Right ventricle myocardium inferior (tissue), 1 donor: ENCODE measurements around the gene HES1. TPM values are rescaled to one million over a fixed set of nuclear protein-coding genes. Genes with fewer than 3 reads are reported as not detected.
A peak's percentile ranks its signal among the peaks of the same experiment; 100 is the strongest.
"Not testable (repeated sequence)": the region's sequence is repeated elsewhere in the genome, so short reads cannot be mapped to it uniquely, and the experiment has no call there.

Experiments used
- ATAC-seq: fragments of 200-7000 bp; cut with Tn5 transposase; one replicate; pipeline ENCODE4 v1.9.1; 2020; ENCODE audit warnings: mild to moderate bottlenecking, moderate library complexity
- DNase-seq: peaks from one replicate; pipeline ENCODE4 v3.0.0; 2021; ENCODE audit errors: missing footprints
- intact Hi-C: fragments of 100-400 bp; cut with DNase I; formaldehyde crosslinking; loops from one replicate; pipeline ENCODE4 v1.11.0; 2022
- total RNA-seq: library from RNA; stranded (reverse); fragmentation: NEBNext Ultra II Directional; extraction: Animal tissue kit (Norgen Biotek cat#: 25700); gene quantifications from one replicate; pipeline ENCODE4 v1.2.1, GENCODE V29; 2021
- donor health status: DM: no; HTN: yes; CAD: no; lungs with severe emphysema.

Gene HES1
- total RNA-seq, 1 donor from 2014 or later = 11.4 TPM

DNA sequence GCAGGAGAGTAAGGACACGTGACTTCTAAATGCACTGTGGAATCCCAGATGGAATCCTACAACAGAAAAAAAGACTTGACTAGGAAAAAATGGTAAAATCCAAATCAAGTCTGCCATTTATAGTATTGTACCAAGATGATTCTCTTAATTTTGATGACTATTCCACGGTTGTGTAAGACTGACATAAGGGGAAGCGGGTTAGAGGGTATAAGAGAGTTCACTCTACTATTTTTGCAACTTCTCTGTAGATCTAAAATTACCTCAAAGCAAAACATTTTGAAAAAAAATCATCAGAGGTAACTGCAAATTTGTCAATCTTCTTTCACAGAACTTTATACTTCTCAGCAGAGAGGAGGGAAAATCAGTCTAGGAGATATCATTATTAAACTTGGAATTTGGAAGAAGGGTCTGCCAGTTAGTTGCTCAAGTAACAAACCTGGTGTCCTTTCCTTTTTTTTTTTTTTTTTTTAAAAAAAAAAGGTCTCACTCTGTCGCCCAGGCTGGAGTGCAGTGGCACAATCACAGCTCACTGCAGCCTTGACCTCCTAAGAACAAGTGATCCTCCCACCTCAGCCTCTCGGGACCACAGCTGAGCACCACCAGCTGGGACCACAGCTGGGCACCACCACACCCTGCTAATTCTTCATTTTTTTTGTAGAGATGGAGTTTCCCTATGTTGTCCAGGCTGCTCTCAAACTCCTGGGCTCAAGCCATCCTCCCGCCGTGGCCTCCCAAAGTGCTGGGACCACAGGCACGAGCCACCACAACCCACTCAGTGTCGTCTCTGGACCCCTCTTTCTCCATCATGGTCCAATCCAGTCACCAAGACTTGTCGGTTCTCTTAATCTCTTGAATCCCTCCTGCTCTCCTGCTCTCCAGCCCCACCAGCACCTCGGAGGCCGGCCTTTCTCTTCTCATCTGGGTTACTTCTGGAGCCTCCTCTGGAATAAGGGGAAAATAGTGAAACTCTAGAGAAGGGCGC, 14.9 kb upstream of the HES1 start:
- no peak for ATAC-seq
- intact Hi-C loops = no loop called here
- DNase-seq = no peak

- intact Hi-C loops = no loop called here
- DNase-seq (no peak), ATAC-seq (no peak)
These were observed 13.9 kb upstream of the HES1 start for GRCh38 chr3:194121891-194122631.

GRCh38 chr3:194123726-194124125, 12.2 kb upstream of the HES1 start:
- DNase-seq = no peak
- no peak for ATAC-seq
- intact Hi-C loops = no loop called here

DNA sequence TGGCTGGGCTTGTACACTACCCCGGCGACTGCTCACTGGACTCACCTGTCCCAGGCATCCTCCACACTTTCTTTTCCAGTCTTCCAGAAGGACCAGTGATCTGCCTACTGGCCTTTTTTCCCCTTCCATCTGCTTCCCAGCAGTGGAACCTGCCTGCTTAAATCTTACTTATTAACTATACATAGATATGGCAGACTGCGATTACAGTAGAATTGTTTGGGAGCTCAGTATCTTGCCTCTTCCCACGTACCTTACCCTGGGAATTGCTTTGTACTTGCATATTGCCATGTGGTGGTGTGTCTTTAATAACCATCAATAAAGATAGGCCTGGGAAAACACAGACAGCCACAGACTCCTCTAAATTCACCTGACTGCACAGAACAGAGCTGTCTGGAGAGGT, 11.8 kb upstream of the HES1 start:
- intact Hi-C loops = no loop called here
- DNase-seq = no peak
- no peak for ATAC-seq

DNA sequence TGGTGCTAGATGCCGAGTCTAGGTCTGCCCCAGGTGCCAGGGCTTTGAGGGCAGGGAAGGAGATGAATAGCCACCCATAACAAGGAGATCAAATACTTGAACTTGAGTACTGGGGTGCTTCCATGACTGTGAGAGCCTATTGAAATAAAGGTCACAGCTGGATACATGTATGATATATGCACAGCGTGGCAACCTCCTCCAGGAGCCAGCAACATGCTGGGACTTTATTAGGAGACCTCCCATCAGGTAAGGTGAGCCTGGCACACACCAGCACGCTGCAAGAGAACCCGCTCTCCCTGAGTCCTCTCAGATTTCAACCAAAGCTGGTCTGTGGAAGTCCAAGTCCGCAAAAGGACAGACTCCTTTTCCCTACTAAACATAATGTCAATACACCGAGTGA, 10.5 kb upstream of the HES1 start:
- ATAC-seq (no peak), DNase-seq (no peak)
- intact Hi-C loops = loop anchor here (5.0 kb wide), 1 partner anchor 527 kb away; no protein-coding TSS in a partner anchor

- intact Hi-C loops = loop anchor here (5.0 kb wide), 1 partner anchor 526 kb away; no protein-coding TSS in a partner anchor
- no peak for DNase-seq
These were observed 9.2 kb upstream of the HES1 start for GRCh38 chr3:194126790-194127189.

DNA sequence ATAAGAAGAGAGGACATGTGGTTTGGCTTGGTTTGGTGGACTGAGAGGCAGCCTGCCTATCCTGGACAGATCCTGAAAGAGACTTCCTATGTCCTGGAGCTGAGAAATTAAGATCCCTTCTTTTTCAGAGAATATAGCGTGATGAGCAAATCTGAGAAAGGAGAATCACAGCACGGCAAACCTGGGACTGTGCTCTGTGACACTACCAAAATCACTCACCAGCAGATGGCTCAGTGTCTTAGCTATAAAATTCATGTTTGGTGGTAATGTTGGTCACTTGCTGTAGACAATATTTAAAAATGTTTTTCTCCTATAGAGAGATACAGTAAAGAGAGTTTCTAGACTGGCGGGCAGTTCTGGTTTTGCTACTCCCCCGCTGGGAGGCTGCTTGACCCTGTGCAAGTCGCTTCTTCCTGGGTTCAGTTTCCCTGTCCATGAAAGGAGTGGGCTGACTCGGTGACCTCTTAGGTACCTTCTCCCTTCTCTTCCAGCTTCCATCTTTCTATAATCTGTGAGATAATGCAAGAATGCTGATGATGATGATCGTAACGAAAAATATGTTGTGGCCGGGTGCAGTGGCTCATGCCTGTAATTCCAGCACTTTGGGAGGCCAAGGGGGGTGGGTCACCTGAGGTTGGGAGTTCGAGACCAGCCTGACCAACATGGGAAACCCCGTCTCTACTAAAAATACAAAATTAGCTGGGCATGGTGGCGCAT, 7.6 kb upstream of the HES1 start:
- intact Hi-C loops = loop anchor here (5.0 kb wide), 1 partner anchor 524 kb away; no protein-coding TSS in a partner anchor
- DNase-seq (no peak), ATAC-seq (no peak)

More at GRCh38 chr3:194126790-194127189, 9.2 kb upstream of the HES1 start:
- ATAC-seq = no peak

GRCh38 chr3:194128919-194129295, 7.0 kb upstream of the HES1 start:
- ATAC-seq, DNase-seq: not testable (repeated sequence)
- intact Hi-C loops = loop anchor here (5.0 kb wide), 1 partner anchor 523 kb away; no protein-coding TSS in a partner anchor

GRCh38 chr3:194129581-194130133, 6.3 kb upstream of the HES1 start:
- ATAC-seq (no peak), DNase-seq (no peak)
- intact Hi-C loops = loop anchor here (5.0 kb wide), 2 partner anchors 32 to 523 kb away; no protein-coding TSS in a partner anchor

DNA sequence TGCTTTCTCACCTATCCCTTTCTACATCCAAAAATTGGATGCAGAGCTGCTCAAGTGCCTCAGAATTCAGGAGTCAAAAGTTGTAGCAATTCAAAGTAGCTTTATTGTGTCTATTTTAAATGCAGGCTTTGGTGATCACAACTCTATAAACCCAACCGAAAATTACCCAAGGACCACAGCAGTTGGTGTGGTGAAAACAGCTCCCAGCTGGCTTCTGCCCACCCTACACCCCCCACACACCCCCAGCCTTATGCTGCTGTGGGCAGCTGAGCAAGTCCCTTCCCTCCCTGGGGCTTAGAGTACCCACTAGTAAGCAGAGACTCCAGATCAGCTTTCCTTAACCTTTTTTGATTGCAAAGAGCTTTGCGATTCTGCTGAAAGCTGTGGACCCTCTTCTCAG, 5.8 kb upstream of the HES1 start:
- intact Hi-C loops = loop anchor here (5.0 kb wide), 1 partner anchor 33 kb away; no protein-coding TSS in a partner anchor
- DNase-seq (no peak), ATAC-seq (no peak)

GRCh38 chr3:194130807-194131589, 5.0 kb upstream of the HES1 start:
- DNase-seq = no peak
- no peak for ATAC-seq
- intact Hi-C loops = loop anchor here (5.0 kb wide), 1 partner anchor 34 kb away; no protein-coding TSS in a partner anchor

DNA sequence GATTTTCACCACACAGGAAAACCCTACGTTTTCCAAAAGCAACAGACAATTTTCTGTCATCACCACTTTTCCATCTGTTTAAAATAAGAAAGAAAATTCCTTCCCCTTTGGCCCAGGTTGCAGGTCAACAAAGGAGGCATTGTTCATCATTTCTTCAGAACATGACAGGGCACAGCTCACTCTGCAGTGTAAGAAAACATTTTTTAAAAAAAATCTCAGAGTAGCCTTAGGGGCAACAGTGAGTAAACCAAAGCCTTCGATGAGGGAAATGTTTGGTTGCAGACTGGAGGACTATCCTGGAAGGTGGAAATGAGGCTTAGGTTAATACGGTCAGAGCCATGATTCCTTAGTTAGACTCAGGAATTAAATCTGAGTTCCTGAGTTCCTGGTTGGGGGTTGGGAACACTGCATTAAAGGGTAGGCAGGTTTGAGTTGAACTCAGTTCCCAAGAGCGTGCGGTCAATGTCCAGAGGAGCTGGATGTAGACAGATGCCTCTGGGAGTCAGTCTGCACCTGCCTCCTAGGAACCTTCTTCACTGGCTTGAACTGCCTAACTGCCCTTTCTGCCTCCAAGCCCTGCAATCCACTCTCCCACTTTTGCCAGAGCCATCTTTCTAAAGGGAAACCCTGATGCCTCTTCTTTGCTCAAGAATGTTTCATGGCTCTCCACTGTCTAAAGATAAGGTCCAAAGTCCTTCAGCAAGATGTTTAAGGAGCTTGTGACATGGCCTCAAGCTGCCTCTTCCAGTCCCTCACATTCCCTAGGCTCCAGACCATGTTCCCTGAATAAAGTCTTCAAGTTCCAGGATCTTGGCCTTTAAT, 3.3 kb upstream of the HES1 start:
- ATAC-seq (no peak), DNase-seq (no peak)
- intact Hi-C loops = loop anchor here (5.0 kb wide), 1 partner anchor 35 kb away; no protein-coding TSS in a partner anchor

DNA sequence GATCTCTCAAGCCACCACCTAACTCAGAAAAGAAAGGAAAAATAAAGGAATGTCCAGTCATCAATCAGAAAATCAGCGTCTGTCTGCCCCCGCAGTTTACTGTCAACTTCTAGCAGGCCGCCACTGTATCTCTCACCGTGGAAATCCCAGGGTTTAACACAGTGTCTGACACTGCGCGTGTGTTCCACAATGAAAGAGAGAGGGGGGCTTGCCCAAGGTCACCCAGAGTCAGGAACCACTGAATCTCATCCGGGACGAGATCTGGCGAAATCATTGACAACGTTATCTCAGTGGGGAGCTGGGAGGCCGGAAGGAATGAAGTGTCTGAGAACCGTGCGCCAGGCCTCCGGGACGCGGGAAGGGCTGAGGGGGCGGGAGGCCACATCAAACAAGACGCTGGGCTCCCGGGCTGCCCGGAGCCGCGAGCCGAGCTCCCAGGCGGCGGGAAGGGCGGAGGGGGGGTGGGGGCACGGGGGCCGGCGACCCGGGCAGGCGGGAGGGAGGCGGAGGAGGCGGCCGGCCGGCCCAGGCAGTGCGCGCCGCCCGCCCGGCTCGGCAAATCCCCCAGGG, 2.2 kb upstream of the HES1 start:
- DNase-seq (peak; percentile 76), ATAC-seq (peak; percentile 1)
- intact Hi-C loops = loop anchor here (2.0 to 5.0 kb wide), 2 partner anchors 36 to 63 kb away; no protein-coding TSS in a partner anchor

GRCh38 chr3:194134231-194134756, 1.7 kb upstream of the HES1 start:
- ATAC-seq (peak; percentile 26), DNase-seq (peak; percentile 85)
- intact Hi-C loops = loop anchor here (2.0 to 5.0 kb wide), 2 partner anchors 37 to 63 kb away; no protein-coding TSS in a partner anchor

GRCh38 chr3:194134757-194135515, 1.0 kb upstream of the HES1 start:
- intact Hi-C loops = loop anchor here (1.0 to 5.0 kb wide), 4 partner anchors 38 to 153 kb away; no protein-coding TSS in a partner anchor
- ATAC-seq (peak; percentile 73), DNase-seq (peak; percentile 95)
